SU-DHL-6 (cell line): ENCODE results near the gene LAT.

ENCODE experiments used
- H2AFZ ChIP-seq: fragments of 200-600 bp; sonication (generic); 2 replicates; pipeline ENCODE4 v1.6.1; 2014; ENCODE audit warnings: low read depth, mild to moderate bottlenecking, moderate library complexity, mixed read lengths, antibody characterized with exemption, low read length; ENCODE audit not compliant: severe bottlenecking
- H3F3A ChIP-seq: fragments of 200-600 bp; shearing (Covaris generic); 2 replicates; pipeline ENCODE4 v1.6.0; 2016; ENCODE audit warnings: antibody characterized with exemption, mild to moderate bottlenecking; ENCODE audit not compliant: insufficient read depth
- H3K27ac ChIP-seq: fragments of 200-600 bp; sonication (generic); 2 replicates; pipeline ENCODE4 v1.5.1; 2016; ENCODE audit warnings: low read depth, mild to moderate bottlenecking, low read length, moderate library complexity, mixed read lengths
- H3K27me3 ChIP-seq: fragments of 200-600 bp; sonication (generic), shearing (Covaris generic); 2 replicates; pipeline ENCODE4 v1.6.0; 2014; ENCODE audit warnings: mild to moderate bottlenecking, low read length
- H3K36me3 ChIP-seq: fragments of 200-600 bp; sonication (generic); 2 replicates; pipeline ENCODE4 v1.6.1; 2014; ENCODE audit warnings: mild to moderate bottlenecking, low read length, mixed read lengths
- H3K4me2 ChIP-seq: fragments of 300-600, 200-600 bp; shearing (Covaris generic), sonication (generic); 2 replicates; pipeline ENCODE4 v1.6.0; 2014; ENCODE audit warnings: low read length, low read depth, mild to moderate bottlenecking; ENCODE audit not compliant: poor library complexity, severe bottlenecking
- H3K4me3 ChIP-seq: fragments of 200-600 bp; sonication (generic); 2 replicates; pipeline ENCODE4 v1.5.1; 2014; ENCODE audit warnings: antibody characterized with exemption, low read length, mild to moderate bottlenecking, mixed read lengths; ENCODE audit not compliant: insufficient read depth, poor library complexity, severe bottlenecking
- H3K79me2 ChIP-seq: fragments of 200-600 bp; sonication (generic); 2 replicates; pipeline ENCODE4 v1.6.1; 2014; ENCODE audit warnings: mild to moderate bottlenecking, low read length, moderate library complexity; ENCODE audit not compliant: insufficient read depth
- H3K9ac ChIP-seq: fragments of 200-600 bp; sonication (generic); 2 replicates; pipeline ENCODE4 v1.7.0; 2014; ENCODE audit warnings: mild to moderate bottlenecking, low read length
- H3K9me2 ChIP-seq: fragments of 200-600 bp; sonication (generic); replicated peaks from 2 replicates; pipeline ENCODE4 v1.6.1; 2014; ENCODE audit warnings: low read length; ENCODE audit not compliant: insufficient read depth
- H3K9me3 ChIP-seq: fragments of 200-600 bp; sonication (generic); 2 replicates; pipeline ENCODE4 v1.6.1; 2014; ENCODE audit warnings: low read length, mixed read lengths; ENCODE audit not compliant: insufficient read depth
- H4K20me1 ChIP-seq: fragments of 200-600 bp; sonication (generic); 2 replicates; pipeline ENCODE4 v1.6.1; 2014; ENCODE audit warnings: low read depth, mild to moderate bottlenecking, antibody characterized with exemption, low read length, moderate library complexity, mixed read lengths
- EZH2phosphoT487 ChIP-seq: fragments of 200-600 bp; sonication (generic), shearing (Covaris generic); conservative IDR thresholded peaks from 2 replicates; pipeline ENCODE4 v1.6.1; 2018; ENCODE audit warnings: mild to moderate bottlenecking, antibody characterized with exemption, low read length, moderate library complexity, mixed read lengths
- TF ChIP-seq, protein P1 (sequence below): fragments of 200-600 bp; sonication (generic); IDR thresholded peaks from one replicate; pipeline ENCODE4 v1.5.1; 2017; ENCODE audit warnings: antibody characterized with exemption, mild to moderate bottlenecking, low read length, moderate library complexity; ENCODE audit not compliant: insufficient read depth, poor library complexity, severe bottlenecking

LAT gene

DNA sequence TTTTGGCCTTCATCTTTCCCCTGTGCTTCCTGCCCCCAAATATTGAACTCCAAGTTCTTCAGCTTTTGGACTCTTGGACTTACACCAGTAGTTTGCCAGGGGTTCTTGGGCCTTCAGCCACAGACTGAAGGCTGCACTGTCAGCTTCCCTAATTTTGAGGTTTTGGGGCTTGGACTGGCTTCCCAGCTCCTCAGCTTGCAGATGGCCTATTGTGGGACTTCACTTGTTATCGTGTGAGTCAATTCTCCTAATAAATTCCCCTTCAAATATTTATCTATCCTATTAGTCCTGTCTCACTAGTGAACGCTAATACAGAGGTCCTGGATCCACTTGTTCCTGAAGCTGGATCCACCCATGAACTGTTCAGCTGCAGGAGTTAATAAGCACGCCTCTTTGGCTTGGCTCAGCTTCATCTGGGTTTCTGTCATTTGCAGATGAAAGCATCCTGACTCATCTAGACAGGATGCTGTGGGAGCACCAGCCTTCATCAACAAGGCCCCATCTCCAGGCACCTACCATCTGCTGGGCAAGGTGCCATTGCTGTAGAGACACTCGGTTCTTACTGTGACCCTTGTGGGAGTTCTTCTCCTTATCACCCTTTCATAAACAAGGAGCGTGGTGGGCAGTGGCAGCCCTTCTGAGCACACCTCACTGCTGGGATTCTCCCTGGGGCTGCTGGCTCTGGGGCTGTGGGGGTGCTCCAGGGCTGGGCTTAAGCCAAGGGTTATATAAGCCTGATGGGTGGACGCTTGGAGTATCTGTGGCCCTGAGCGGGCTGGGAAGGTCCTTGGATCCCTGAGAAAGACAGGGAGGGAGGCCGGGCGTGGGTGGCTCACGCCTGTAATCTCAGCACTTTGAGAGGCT lies 23.1 kb downstream of the LAT start:
- TF ChIP-seq, protein P1, sequence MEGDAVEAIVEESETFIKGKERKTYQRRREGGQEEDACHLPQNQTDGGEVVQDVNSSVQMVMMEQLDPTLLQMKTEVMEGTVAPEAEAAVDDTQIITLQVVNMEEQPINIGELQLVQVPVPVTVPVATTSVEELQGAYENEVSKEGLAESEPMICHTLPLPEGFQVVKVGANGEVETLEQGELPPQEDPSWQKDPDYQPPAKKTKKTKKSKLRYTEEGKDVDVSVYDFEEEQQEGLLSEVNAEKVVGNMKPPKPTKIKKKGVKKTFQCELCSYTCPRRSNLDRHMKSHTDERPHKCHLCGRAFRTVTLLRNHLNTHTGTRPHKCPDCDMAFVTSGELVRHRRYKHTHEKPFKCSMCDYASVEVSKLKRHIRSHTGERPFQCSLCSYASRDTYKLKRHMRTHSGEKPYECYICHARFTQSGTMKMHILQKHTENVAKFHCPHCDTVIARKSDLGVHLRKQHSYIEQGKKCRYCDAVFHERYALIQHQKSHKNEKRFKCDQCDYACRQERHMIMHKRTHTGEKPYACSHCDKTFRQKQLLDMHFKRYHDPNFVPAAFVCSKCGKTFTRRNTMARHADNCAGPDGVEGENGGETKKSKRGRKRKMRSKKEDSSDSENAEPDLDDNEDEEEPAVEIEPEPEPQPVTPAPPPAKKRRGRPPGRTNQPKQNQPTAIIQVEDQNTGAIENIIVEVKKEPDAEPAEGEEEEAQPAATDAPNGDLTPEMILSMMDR: no peak
- no peak for TF ChIP-seq EZH2phosphoT487
- Histone ChIP-seq H3K27ac (no peak overlapping the region), H3K27me3 (no peaks in the 10 kb centered on the region), H3K9me2 (no peaks in the 10 kb centered on the region), H3K4me2 (no peak overlapping the region), H3K9me3 (no peaks in the 10 kb centered on the region), H3F3A (no peaks in the 10 kb centered on the region), H4K20me1 (no peaks in the 10 kb centered on the region), H3K9ac (no peak overlapping the region), H2AFZ (no peak overlapping the region), H3K4me3 (no peak overlapping the region), H3K36me3 (no peaks in the 10 kb centered on the region), H3K79me2 (no peaks in the 10 kb centered on the region)

DNA sequence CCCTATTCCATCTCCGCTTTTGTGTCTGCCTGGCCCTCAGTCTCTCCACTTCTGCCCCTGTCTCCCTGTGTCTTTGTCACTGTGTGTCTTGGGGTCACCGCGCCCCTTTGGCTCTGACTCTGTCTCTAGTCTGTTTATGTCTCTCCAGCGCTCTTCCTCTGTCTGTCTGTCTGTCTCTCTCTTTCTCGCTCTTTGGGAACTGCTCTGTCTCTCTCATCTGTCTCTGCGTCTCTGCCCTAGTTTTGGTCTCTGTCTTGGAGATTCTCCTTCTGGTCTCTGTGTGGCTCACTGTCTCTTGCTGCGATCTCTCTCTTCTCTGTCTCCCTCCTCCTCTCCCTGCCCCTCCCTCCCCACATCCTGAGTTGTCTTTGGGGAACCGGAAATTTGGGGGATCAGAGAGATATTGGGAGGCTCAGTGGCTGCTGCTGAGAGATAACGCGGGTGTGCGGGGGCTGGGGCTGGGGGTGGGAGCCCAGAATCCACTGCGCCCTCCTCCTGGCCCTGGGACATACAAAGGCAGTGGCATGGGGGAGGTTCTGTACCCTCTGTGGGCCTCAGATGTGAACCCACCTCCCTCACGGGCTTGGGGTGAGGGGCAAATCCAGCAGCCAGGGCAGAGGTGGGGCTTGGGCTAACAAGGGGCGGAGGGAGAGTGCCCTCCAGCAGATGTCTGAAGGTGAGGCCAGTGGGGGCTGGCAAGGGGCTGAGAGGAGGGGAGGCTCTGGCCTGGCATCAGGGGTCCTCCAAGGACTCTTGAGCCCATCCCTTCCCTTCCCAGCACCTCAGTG lies 24.4 kb downstream of the LAT start:
- Histone ChIP-seq H3K79me2 (no peaks in the 10 kb centered on the region), H2AFZ (no peak overlapping the region), H3K27me3 (no peaks in the 10 kb centered on the region), H3F3A (no peaks in the 10 kb centered on the region), H3K36me3 (no peaks in the 10 kb centered on the region), H3K9me3 (no peaks in the 10 kb centered on the region), H3K4me2 (no peak overlapping the region), H3K9me2 (no peaks in the 10 kb centered on the region), H3K27ac (no peak overlapping the region), H3K9ac (no peak overlapping the region), H4K20me1 (no peaks in the 10 kb centered on the region), H3K4me3 (no peak overlapping the region)
- no peak for TF ChIP-seq EZH2phosphoT487
- TF ChIP-seq, protein P1: no peak

DNA sequence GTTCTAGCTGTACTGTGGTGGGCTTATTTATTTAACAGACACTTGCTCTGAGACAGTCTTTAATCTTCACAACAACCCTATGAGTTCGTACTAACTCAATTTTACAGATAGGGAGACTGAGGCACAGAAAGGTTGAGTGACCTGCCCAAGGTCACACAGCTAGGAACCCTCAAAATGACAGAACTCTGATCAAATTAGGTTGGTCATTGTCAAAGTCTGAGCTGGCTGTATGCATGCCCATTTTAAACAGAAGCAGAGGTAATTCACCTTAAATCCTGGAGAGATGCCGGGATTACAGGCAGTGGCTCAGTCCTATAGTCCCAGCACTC lies 24.9 kb downstream of the LAT start:
- no peak overlapping the region for H2AFZ ChIP-seq
- H3F3A ChIP-seq: no peaks in the 10 kb centered on the region
- H3K9ac ChIP-seq: no peak overlapping the region
- no peak overlapping the region for H3K27ac ChIP-seq
- no peak overlapping the region for H3K4me3 ChIP-seq
- no peaks in the 10 kb centered on the region for H3K36me3 ChIP-seq
- no peak for TF ChIP-seq EZH2phosphoT487
- TF ChIP-seq, protein P1: no peak
- no peak overlapping the region for H3K4me2 ChIP-seq
- no peaks in the 10 kb centered on the region for H3K27me3 ChIP-seq
- no peaks in the 10 kb centered on the region for H4K20me1 ChIP-seq
- H3K79me2 ChIP-seq: no peaks in the 10 kb centered on the region
- no peaks in the 10 kb centered on the region for H3K9me3 ChIP-seq
- H3K9me2 ChIP-seq: no peaks in the 10 kb centered on the region
